Adipocyte (in vitro differentiated cells): Measurements from ENCODE around the gene CGB1.
"Not testable (repeated sequence)": the region's sequence is repeated elsewhere in the genome, so short reads cannot be mapped to it uniquely, and the experiment has no call there.

Experiments
- DNase-seq: peaks from one replicate; pipeline ENCODE4 v3.0.0-alpha.2; 2015; ENCODE audit warnings: low read depth
- H3K27me3 ChIP-seq: replicated peaks from 2 replicates; pipeline ENCODE4 v1.7.0; 2013; ENCODE audit warnings: mild to moderate bottlenecking, low read length, moderate library complexity; ENCODE audit not compliant: control insufficient read depth, insufficient read depth
- H3K36me3 ChIP-seq: 2 replicates; pipeline ENCODE4 v1.7.0; 2013; ENCODE audit warnings: low read length, mild to moderate bottlenecking, moderate library complexity; ENCODE audit not compliant: control insufficient read depth, insufficient read depth, severe bottlenecking
- H3K4me1 ChIP-seq: 2 replicates; pipeline ENCODE4 v1.7.0; 2013; ENCODE audit warnings: mild to moderate bottlenecking, low read length, moderate library complexity; ENCODE audit not compliant: control insufficient read depth, insufficient read depth
- H3K4me3 ChIP-seq: 2 replicates; pipeline ENCODE4 v1.7.0; 2013; ENCODE audit warnings: mild to moderate bottlenecking, low read length, moderate library complexity
- H3K9ac ChIP-seq: 2 replicates; pipeline ENCODE4 v1.7.0; 2013; ENCODE audit warnings: mild to moderate bottlenecking, low read length, moderate library complexity
- H3K9me3 ChIP-seq: 2 replicates; pipeline ENCODE4 v1.7.0; 2013; ENCODE audit warnings: mild to moderate bottlenecking, low read length, moderate library complexity; ENCODE audit not compliant: control insufficient read depth

CGB1 gene

DNA sequence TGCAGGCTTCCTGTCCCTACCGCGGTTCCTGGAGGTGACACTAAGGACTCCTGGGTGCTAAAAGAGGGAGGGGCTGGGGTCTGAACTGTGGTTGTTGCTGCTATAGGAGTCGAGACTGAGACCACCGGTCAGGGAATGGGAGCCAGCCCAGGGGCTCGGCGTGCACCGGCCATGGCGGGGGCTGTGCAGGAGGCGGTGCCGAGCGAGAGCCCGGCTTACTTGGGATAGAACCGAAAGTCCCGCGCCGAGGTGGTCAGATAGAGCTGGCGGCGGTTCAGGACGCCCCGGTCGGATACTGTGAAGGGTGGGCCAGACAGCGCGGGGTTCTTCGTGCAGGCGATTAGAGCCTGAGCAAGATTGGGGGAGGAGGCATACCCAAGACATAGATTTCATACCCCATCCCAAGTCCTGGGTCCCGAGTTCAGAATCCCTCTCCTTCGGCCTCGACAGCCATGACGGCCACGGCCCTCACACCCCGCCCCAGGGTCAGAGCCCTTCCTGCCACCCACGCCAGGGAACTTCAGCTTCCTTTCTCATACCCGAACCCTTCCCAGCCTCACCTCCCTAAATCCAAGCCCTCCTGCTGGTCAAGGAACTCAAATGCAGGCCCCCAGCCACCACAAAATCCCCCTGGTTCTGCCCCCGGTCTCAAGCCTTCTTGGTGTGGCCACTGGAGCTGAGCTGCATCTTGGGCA, 20.4 kb upstream of the CGB1 start:
- not testable (repeated sequence) for DNase-seq, H3K36me3 ChIP-seq, H3K9me3 ChIP-seq, H3K9ac ChIP-seq
- Histone ChIP-seq H3K27me3 (peaks cover 25% of the 10 kb centered on the region), H3K4me3 (peak overlapping the region; percentile 78), H3K4me1 (peaks cover 11% of the 10 kb centered on the region)

DNA sequence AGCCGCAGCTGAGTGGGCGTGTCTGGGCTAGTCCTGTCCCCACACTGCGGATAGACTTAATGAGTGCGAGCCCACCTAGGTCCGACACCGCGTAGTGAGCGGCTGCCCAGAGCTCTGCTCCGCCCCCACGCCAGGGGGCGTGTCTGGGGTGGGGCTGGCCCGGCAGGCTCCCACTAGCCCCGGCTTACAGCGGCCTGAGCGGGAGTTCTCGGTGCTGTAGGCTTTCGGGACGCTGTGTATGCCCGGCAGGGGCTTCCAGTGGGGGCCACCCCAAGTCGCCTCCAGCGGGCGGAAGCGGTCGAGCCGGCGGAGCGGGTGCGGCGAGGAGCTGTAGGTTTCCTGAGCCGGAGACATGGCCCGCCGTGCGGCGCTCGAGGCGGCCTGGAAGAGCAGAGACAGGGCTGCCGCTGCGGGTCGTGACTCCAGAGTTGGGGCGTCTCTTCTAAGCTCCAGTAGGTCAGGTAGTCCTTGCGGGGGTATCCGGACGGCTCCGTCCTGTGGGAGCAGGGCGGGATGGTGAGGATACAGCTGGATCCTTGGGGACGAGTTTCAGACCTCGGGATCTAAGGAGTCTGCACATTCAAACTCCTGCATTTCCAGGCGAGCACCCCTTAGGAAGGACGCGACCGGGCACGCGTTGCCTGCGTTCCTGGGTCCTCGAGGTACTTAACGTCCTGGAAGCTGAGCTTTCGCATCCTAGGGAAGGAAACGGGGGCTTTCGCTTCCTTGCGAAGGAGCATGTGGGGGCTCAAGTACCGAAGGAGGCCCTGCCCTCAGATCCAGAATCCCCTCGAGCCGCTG, 19.6 kb upstream of the CGB1 start:
- Histone ChIP-seq H3K27me3 (peaks cover 25% of the 10 kb centered on the region), H3K4me1 (peaks cover 11% of the 10 kb centered on the region), H3K4me3 (peak overlapping the region; percentile 78), H3K36me3 (no peaks in the 10 kb centered on the region), H3K9ac (no peak overlapping the region), H3K9me3 (no peaks in the 10 kb centered on the region)
- peak; percentile 78 for DNase-seq

DNA sequence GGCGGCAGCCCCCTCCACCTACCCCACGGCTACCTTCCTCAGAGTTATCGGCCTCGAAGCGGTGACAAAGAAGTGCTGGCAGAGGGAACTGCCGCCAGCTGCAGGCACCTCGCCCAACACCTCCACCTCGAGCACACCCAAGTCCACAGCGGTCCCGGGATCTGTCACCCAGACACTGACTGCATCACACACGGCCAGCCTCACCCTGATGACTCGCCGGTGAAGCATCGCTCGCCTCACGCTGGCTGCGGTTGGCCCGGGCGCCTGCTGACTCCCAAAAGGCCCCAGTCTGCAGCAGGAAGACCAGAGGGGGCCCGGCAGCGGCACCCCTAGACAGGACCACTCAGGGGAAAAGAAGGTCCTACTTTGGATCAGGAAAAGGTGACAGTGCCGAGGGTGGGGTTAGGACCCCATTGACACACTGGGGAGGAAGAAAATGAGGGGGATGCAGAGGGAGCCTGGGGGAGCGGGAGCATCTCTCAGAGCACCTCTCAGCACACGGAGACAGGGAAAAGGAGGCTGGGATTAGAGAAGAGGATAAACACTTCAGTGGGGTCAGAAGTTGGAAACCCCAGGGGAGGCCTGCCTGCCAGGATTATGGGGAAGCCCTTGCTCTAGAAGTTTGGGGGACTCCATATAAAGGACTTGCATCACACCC, 13.8 kb upstream of the CGB1 start:
- not testable (repeated sequence) for H3K27me3 ChIP-seq, H3K9me3 ChIP-seq, H3K36me3 ChIP-seq, H3K9ac ChIP-seq, H3K4me1 ChIP-seq, DNase-seq, H3K4me3 ChIP-seq

GRCh38 chr19:49049834-49050233, 13.1 kb upstream of the CGB1 start:
- not testable (repeated sequence) for H3K4me3 ChIP-seq, H3K27me3 ChIP-seq, H3K36me3 ChIP-seq, H3K4me1 ChIP-seq, H3K9ac ChIP-seq, H3K9me3 ChIP-seq, DNase-seq

DNA sequence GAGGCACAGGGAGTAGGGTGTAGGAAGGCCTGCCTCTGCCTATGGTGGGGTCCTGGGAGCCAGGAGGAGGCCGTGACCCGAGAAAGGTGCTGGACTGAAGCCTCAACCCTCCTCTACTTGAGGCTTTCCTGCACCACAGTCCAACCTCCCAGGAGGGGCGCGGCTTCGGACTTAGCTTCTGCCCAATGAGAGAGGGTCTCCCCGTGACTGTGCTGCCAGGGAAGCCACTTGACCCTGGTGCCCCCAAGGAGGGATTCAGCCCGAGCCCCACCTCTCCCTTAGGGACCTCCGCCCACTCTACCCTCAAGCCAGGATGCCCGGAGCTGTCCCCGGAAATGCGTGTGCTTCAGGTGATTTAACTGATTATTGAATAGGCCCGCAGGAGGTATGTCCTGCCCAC, 12.3 kb upstream of the CGB1 start, which contains the start of gene CGB8:
TSS of gene CGB8 (minus strand) at position 101 of the 400 bp plus-strand sequence. CDS start 372 bp downstream, outside the sequence.
- not testable (repeated sequence) for H3K27me3 ChIP-seq, DNase-seq, H3K9me3 ChIP-seq, H3K9ac ChIP-seq, H3K4me3 ChIP-seq, H3K4me1 ChIP-seq, H3K36me3 ChIP-seq

- not testable (repeated sequence) for H3K4me3 ChIP-seq, H3K4me1 ChIP-seq, DNase-seq, H3K9ac ChIP-seq, H3K9me3 ChIP-seq, H3K27me3 ChIP-seq, H3K36me3 ChIP-seq
Observed at GRCh38 chr19:49043548-49043947, 6.9 kb upstream of the CGB1 start, which contains the start of gene CGB5. TSS of gene CGB5 (plus strand) at chr19:49043848. CDS start at chr19:49044210, 362 bp downstream.

DNA sequence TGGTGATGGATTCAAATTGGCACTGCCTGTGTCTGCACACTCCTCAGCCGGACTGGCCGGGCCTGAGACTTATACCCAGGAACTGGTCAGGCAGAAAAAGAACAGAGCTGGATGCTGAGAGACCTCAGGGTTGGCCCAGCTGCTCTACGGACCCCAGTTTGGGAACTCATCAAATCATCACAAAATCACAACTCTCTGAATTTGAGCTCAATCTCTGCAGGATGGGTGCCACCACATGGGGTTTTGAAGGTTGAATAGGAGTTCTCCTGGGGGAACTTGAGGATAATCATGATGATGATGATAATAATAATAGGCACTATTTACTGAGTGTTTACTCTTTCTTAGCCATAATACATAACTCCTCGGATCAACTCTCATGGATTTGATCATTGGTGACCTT, 6.0 kb upstream of the CGB1 start:
- not testable (repeated sequence) for H3K4me1 ChIP-seq, H3K27me3 ChIP-seq, H3K9me3 ChIP-seq, H3K4me3 ChIP-seq, H3K9ac ChIP-seq, DNase-seq, H3K36me3 ChIP-seq

GRCh38 chr19:49042177-49042576, 5.5 kb upstream of the CGB1 start:
- Histone ChIP-seq H3K9me3 (no peaks in the 10 kb centered on the region), H3K9ac (no peak overlapping the region), H3K36me3 (no peaks in the 10 kb centered on the region), H3K4me1 (no peaks in the 10 kb centered on the region), H3K4me3 (no peak overlapping the region), H3K27me3 (no peaks in the 10 kb centered on the region)
- DNase-seq, result no peak

DNA sequence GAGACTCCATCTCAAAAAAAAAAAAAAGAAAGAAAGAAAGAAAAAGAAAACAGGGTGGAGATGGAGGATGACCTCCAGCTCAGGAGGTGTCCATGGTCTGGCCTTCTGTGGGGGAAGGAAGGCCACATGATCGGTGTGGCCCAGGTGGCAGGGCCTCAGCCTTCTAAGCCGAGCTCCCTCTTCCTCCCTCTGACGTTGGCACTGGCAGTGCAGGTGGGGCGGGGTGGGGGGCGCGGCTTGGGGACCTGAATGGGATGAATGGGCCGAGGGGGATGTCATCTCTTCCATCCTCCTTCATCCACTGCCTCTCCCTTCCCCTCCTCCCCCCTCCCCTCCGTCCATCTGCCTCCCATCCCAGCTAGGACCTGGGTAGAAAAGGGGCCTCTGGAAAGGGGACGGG, 3.0 kb upstream of the CGB1 start:
- not testable (repeated sequence) for H3K4me3 ChIP-seq, H3K36me3 ChIP-seq, DNase-seq, H3K9ac ChIP-seq, H3K4me1 ChIP-seq, H3K9me3 ChIP-seq, H3K27me3 ChIP-seq

GRCh38 chr19:49038557-49039276, 2.0 kb upstream of the CGB1 start:
- not testable (repeated sequence) for H3K36me3 ChIP-seq, H3K4me3 ChIP-seq, DNase-seq

GRCh38 chr19:49038111-49038510, 1.4 kb upstream of the CGB1 start:
- not testable (repeated sequence) for H3K4me1 ChIP-seq, H3K36me3 ChIP-seq, H3K4me3 ChIP-seq, DNase-seq, H3K9ac ChIP-seq, H3K9me3 ChIP-seq, H3K27me3 ChIP-seq

More at GRCh38 chr19:49038557-49039276, 2.0 kb upstream of the CGB1 start:
- not testable (repeated sequence) for H3K9ac ChIP-seq, H3K4me1 ChIP-seq, H3K27me3 ChIP-seq, H3K9me3 ChIP-seq
